H1 (cell line): Measurements from ENCODE around the gene TMEM39A. TPM values are rescaled to one million over a fixed set of nuclear protein-coding genes. Genes with fewer than 3 reads are reported as not detected.

ENCODE experiments used
- CTCF ChIA-PET: fragments of 300-600 bp; sonication (Branson Sonifier 250); formaldehyde crosslinking; loops from one replicate; lab custom pipeline; 2021; ENCODE audit not compliant: partially characterized antibody; lab: Charles Lee
- POLR2A ChIA-PET: fragments of 300-600 bp; sonication (Branson Sonifier 250); formaldehyde crosslinking; loops from one replicate; lab custom pipeline; 2021; ENCODE audit warnings: inconsistent platforms; ENCODE audit not compliant: partially characterized antibody; lab: Charles Lee
- DNase-seq, 2 experiments: peaks; one replicate each; pipeline versions ENCODE4 v3.0.0 to v3.0.0-alpha.2; 2010 to 2022; ENCODE audit warnings: low spot score in 2 of 2, low read depth in 1 of 2, mixed read lengths in 1 of 2
- FAIRE-seq: peaks from 2 replicates; lab custom pipeline; 2011; peaks lifted over from hg19 to GRCh38; lab: Jason Lieb, UNC
- H2AFZ ChIP-seq: 2 replicates; pipeline ENCODE4 v1.8.1; 2012; ENCODE audit warnings: low read length, inconsistent platforms
- H2AK5ac ChIP-seq: 2 replicates; pipeline ENCODE4 v1.6.1; 2013; ENCODE audit warnings: low read depth, low read length
- H2BK120ac ChIP-seq: replicated peaks from 2 replicates; pipeline ENCODE3; 2013; ENCODE audit warnings: low read depth, low read length, inconsistent platforms
- H2BK12ac ChIP-seq: 2 replicates; pipeline ENCODE4 v1.6.1; 2013; ENCODE audit warnings: low read depth, low read length
- H2BK15ac ChIP-seq: 2 replicates; pipeline ENCODE4 v1.6.1; 2013; ENCODE audit warnings: low read length
- H2BK20ac ChIP-seq: 2 replicates; pipeline ENCODE4 v1.6.1; 2013; ENCODE audit warnings: low read length
- H2BK5ac ChIP-seq: 2 replicates; pipeline ENCODE4 v1.6.1; 2013; ENCODE audit warnings: low read depth, low read length
- H3K14ac ChIP-seq: 2 replicates; pipeline ENCODE4 v1.6.1; 2013; ENCODE audit warnings: inconsistent platforms; ENCODE audit not compliant: insufficient read length
- H3K18ac ChIP-seq: 2 replicates; pipeline ENCODE4 v1.6.1; 2013; ENCODE audit warnings: low read length; ENCODE audit errors: extremely low read depth
- H3K23ac ChIP-seq: 2 replicates; pipeline ENCODE4 v1.6.1; 2013; ENCODE audit warnings: inconsistent platforms; ENCODE audit not compliant: insufficient read length
- H3K23me2 ChIP-seq: 2 replicates; pipeline ENCODE4 v1.6.1; 2013; ENCODE audit warnings: low read depth, low read length
- H3K27ac ChIP-seq: 2 replicates; pipeline ENCODE4 v1.6.1; 2011; ENCODE audit warnings: low read depth, low read length, inconsistent platforms
- H3K27me3 ChIP-seq, 4 experiments: replicated peaks in 1 of 4; 1 replicate in 1 of 4; 2 replicates in 3 of 4; pipeline versions ENCODE4 v1.6.1 to v1.8.1; 2011 to 2013; ENCODE audit warnings: low read length in 3 of 4, mild to moderate bottlenecking in 3 of 4, inconsistent platforms in 2 of 4, mixed read lengths in 2 of 4, moderate library complexity in 1 of 4; ENCODE audit not compliant: control insufficient read depth in 3 of 4, insufficient read depth in 3 of 4; ENCODE audit errors: extremely low read depth in 1 of 4
- H3K36me3 ChIP-seq, 4 experiments: 2 replicates each; pipeline versions ENCODE4 v1.6.1 to v1.8.1; 2011 to 2013; ENCODE audit warnings: mild to moderate bottlenecking in 4 of 4, low read length in 3 of 4, moderate library complexity in 2 of 4, control low read depth in 1 of 4, inconsistent platforms in 1 of 4; ENCODE audit not compliant: insufficient read depth in 4 of 4, control insufficient read depth in 2 of 4
- H3K4ac ChIP-seq: replicated peaks from 2 replicates; pipeline ENCODE3; 2013; ENCODE audit warnings: low read length, low read depth, mixed read lengths, inconsistent platforms; ENCODE audit not compliant: insufficient read length
- H3K4me1 ChIP-seq, 4 experiments: replicated peaks in 1 of 4; 1 replicate in 1 of 4; 2 replicates in 3 of 4; pipeline versions ENCODE4 v1.6.1 to v1.8.1; 2011 to 2013; ENCODE audit warnings: low read length in 3 of 4, inconsistent platforms in 2 of 4, mixed read lengths in 1 of 4; ENCODE audit not compliant: insufficient read depth in 4 of 4, control insufficient read depth in 3 of 4
- H3K4me2 ChIP-seq, 2 experiments: 2 replicates each; pipeline versions ENCODE4 v1.6.1 to v1.8.1; 2011 to 2013; ENCODE audit warnings: low read depth in 2 of 2, low read length in 2 of 2, control low read depth in 1 of 2, inconsistent platforms in 1 of 2, mild to moderate bottlenecking in 1 of 2; ENCODE audit not compliant: insufficient read depth in 1 of 2
- H3K4me3 ChIP-seq, 4 experiments: fragments of 200-600, 300-600 bp in 1 of 4; sonication (generic), shearing (Covaris generic), sonication (Bioruptor Twin) in 1 of 4; 2 replicates each; pipeline versions ENCODE4 v1.5.1 to v1.8.1; 2011 to 2016; ENCODE audit warnings: low read length in 4 of 4, low read depth in 3 of 4, control low read depth in 2 of 4, inconsistent platforms in 2 of 4, mild to moderate bottlenecking in 2 of 4, mixed read lengths in 1 of 4, moderate library complexity in 1 of 4; ENCODE audit not compliant: insufficient read depth in 2 of 4; ENCODE audit errors: extremely low read depth in 1 of 4
- H3K56ac ChIP-seq: replicated peaks from 2 replicates; pipeline ENCODE3; 2013; ENCODE audit warnings: low read depth, mild to moderate bottlenecking, mixed read lengths, low read length, inconsistent platforms; ENCODE audit not compliant: insufficient read length
- H3K79me1 ChIP-seq: 2 replicates; pipeline ENCODE4 v1.6.1; 2013; ENCODE audit warnings: low read depth, low read length, control low read depth
- H3K79me2 ChIP-seq, 2 experiments: 2 replicates each; pipeline versions ENCODE4 v1.6.1 to v1.8.1; 2012 to 2013; ENCODE audit warnings: low read length in 2 of 2, mild to moderate bottlenecking in 2 of 2, inconsistent platforms in 1 of 2; ENCODE audit not compliant: insufficient read depth in 2 of 2, control insufficient read depth in 1 of 2
- H3K9ac ChIP-seq, 4 experiments: replicated peaks in 1 of 4; 1 replicate in 1 of 4; 2 replicates in 3 of 4; pipeline versions ENCODE4 v1.6.1 to v1.8.1; 2011 to 2013; ENCODE audit warnings: low read depth in 3 of 4, low read length in 3 of 4, control low read depth in 2 of 4, mild to moderate bottlenecking in 2 of 4, moderate library complexity in 2 of 4, inconsistent platforms in 1 of 4; ENCODE audit errors: extremely low read depth in 1 of 4
- H3K9me3 ChIP-seq, 2 experiments: 2 replicates each; pipeline versions ENCODE4 v1.6.1 to v1.8.1; 2012 to 2013; ENCODE audit warnings: mild to moderate bottlenecking in 2 of 2, moderate library complexity in 2 of 2, control low read depth in 1 of 2, inconsistent platforms in 1 of 2, low read depth in 1 of 2, low read length in 1 of 2, mixed read lengths in 1 of 2; ENCODE audit not compliant: insufficient read depth in 2 of 2
- H4K20me1 ChIP-seq, 2 experiments: replicated peaks in 1 of 2; 2 replicates each; pipeline versions ENCODE3 to v1.8.1; 2011 to 2013; ENCODE audit warnings: inconsistent platforms in 2 of 2, low read length in 2 of 2, mild to moderate bottlenecking in 1 of 2; ENCODE audit not compliant: insufficient read depth in 2 of 2, control insufficient read depth in 1 of 2
- H4K5ac ChIP-seq: 2 replicates; pipeline ENCODE4 v1.6.1; 2013; ENCODE audit warnings: low read length, low read depth, mixed read lengths, inconsistent platforms; ENCODE audit not compliant: insufficient read length
- H4K8ac ChIP-seq: 2 replicates; pipeline ENCODE4 v1.8.0; 2013; ENCODE audit warnings: mild to moderate bottlenecking, moderate library complexity, low read length, inconsistent platforms; ENCODE audit not compliant: insufficient read depth; ENCODE audit errors: extremely low read depth
- H4K91ac ChIP-seq: replicated peaks from 2 replicates; pipeline ENCODE3; 2013; ENCODE audit warnings: low read length, mixed read lengths, inconsistent platforms; ENCODE audit not compliant: insufficient read length
- EGR1 ChIP-seq: IDR thresholded peaks from 2 replicates; pipeline ENCODE4 v1.6.1; 2011; ENCODE audit warnings: low read depth, low read length, borderline replicate concordance
- FOSL1 ChIP-seq: IDR thresholded peaks from 2 replicates; pipeline ENCODE4 v1.6.1; 2011; ENCODE audit warnings: mild to moderate bottlenecking, low read depth, low read length, moderate library complexity; ENCODE audit not compliant: insufficient read depth
- WGBS, 2 experiments: shearing (Covaris generic) in 1 of 2; methylation state at CpG; one replicate each; pipeline versions ENCODE4 v1.1.6 to v1.1.7; 2013 to 2015; ENCODE audit warnings: low lambda C conversion rate in 2 of 2, mixed read lengths in 2 of 2, inconsistent platforms in 1 of 2, low coverage in 1 of 2, missing lambda C conversion rate in 1 of 2; ENCODE audit not compliant: insufficient replicate concordance in 2 of 2, insufficient coverage in 1 of 2, insufficient read length in 1 of 2; ENCODE audit errors: extremely low coverage in 1 of 2, missing lambda C conversion rate in 1 of 2; 5-methylcytosine and 5-hydroxymethylcytosine counted together
- polyA plus RNA-seq, 7 experiments: library from polyadenylated mRNA; depleted of rRNA in 3 of 7; stranded (reverse) in 5 of 7; unstranded in 2 of 7; fragments of >200 nt in 5 of 7; fragments of 200-250 nt in 2 of 7; gene quantifications; 1 replicate in 5 of 7; 2 replicates in 1 of 7; 4 replicates in 1 of 7; pipeline versions ENCODE4 v1.2.1 to v1.2.3, GENCODE V29; 2011 to 2013; ENCODE audit warnings: missing spikeins in 2 of 7, mixed read lengths in 2 of 7
- total RNA-seq: library from RNA; stranded (reverse); fragmentation: NEBNext Ultra II Directional; extraction: Animal tissue kit (Norgen Biotek cat#: 25700); gene quantifications from 2 replicates; pipeline ENCODE4 v1.2.1, GENCODE V29; 2021

Gene TMEM39A
- total and polyA plus RNA-seq, 2 of the 8 experiments (the other 6 are each of a cell fraction or from before 2014, with no cell fraction given), result 26.8 to 36.1 TPM

DNA sequence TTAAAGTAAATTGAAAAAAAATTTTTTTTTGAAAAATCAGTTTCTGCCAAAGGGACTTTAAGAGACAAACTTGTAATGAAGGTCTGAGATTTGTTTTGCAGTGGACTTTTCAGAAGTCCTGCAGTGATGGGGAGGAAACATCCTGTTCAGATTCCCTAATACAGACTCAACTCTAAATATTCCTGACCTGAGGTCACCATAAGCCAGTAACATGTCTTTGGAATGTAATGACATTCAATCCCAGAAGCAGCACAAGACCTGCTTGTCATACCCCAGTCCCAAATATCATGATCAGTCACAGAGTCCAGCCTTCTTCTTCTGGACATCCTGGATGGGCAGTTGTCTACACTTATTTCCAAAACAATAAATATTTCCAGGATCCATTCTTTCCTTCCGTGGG lies 53.6 kb downstream of the TMEM39A start:
- FAIRE-seq (no peak), DNase-seq (no peak)
- no peak overlapping the region for H3K56ac ChIP-seq
- H2BK5ac ChIP-seq, result no peak overlapping the region
- H2BK20ac ChIP-seq, result no peak overlapping the region
- WGBS, 2 experiments, result 100% methylated on average over 1 of the region's 1 CpG; no CpG with 5 or more reads in 1 of the 2 experiments
- no peaks in the 10 kb centered on the region for H4K20me1 ChIP-seq
- H3K27me3 ChIP-seq, result no peaks in the 10 kb centered on the region; a peak in 1 of 7 replicates
- H3K9ac ChIP-seq, result no peak overlapping the region
- no peaks in the 10 kb centered on the region for H3K9me3 ChIP-seq
- no peaks in the 10 kb centered on the region for H3K36me3 ChIP-seq
- H2BK120ac ChIP-seq, result no peak overlapping the region
- no peak overlapping the region for H3K4ac ChIP-seq
- H4K5ac ChIP-seq, result no peak overlapping the region
- no peak overlapping the region for H3K4me3 ChIP-seq
- no peaks in the 10 kb centered on the region for H3K79me2 ChIP-seq
- no peak overlapping the region for H3K14ac ChIP-seq
- H4K91ac ChIP-seq, result no peak overlapping the region
- no peak overlapping the region for H3K18ac ChIP-seq
- H3K27ac ChIP-seq, result no peak overlapping the region
- H2BK12ac ChIP-seq, result no peak overlapping the region
- H3K4me1 ChIP-seq, result no peaks in the 10 kb centered on the region; a peak in 1 of 7 replicates
- no peak overlapping the region for H3K4me2 ChIP-seq
- ChIA-PET CTCF (interaction anchor here (1.1 to 2.2 kb wide), 6 partner anchors 11 to 135 kb away, joined by 3 to 6 read pairs (median 4); no protein-coding TSS in a partner anchor), POLR2A (no interaction called here)
- H2AFZ ChIP-seq, result no peak overlapping the region
- no peaks in the 10 kb centered on the region for H3K79me1 ChIP-seq
- no peak overlapping the region for H2BK15ac ChIP-seq
- TF ChIP-seq FOSL1, result no peak
- TF ChIP-seq EGR1, result no peak
- no peaks in the 10 kb centered on the region for H3K23me2 ChIP-seq
- H2AK5ac ChIP-seq, result no peak overlapping the region
- H4K8ac ChIP-seq, result no peak overlapping the region
- H3K23ac ChIP-seq, result no peak overlapping the region
